Stomach (tissue), 9 donors: Measurements from ENCODE around the gene TECPR2. TPM values are rescaled to one million over a fixed set of nuclear protein-coding genes. Genes with fewer than 3 reads are reported as not detected.

Experiments used
- DNase-seq, 2 donors: peaks; one replicate each; pipeline versions ENCODE4 v3.0.0 to v3.0.0-alpha.2; 2013 to 2019
- H3K27ac ChIP-seq, 5 donors: fragments of 200-600 bp in 4 of 5; sonication (generic) in 4 of 5; one replicate each; pipeline ENCODE4 v1.5.1; 2013 to 2019; ENCODE audit warnings: mild to moderate bottlenecking in 1 of 5, moderate library complexity in 1 of 5
- H3K27me3 ChIP-seq, 3 donors: fragments of 200-600 bp; sonication (generic); one replicate each; pipeline ENCODE4 v1.5.1; 2017 to 2019; ENCODE audit warnings: mixed run types in 1 of 3
- H3K36me3 ChIP-seq, 4 donors: fragments of 200-600 bp; sonication (generic); 1 replicate in 3 of 4; 2 replicates in 1 of 4; pipeline ENCODE4 v1.5.1; 2016 to 2019
- H3K4me1 ChIP-seq, 4 donors: fragments of 200-600 bp; sonication (generic); one replicate each; pipeline ENCODE4 v1.5.1; 2016 to 2019
- H3K4me3 ChIP-seq, 4 donors: fragments of 200-600 bp; sonication (generic) in 3 of 4; one replicate each; pipeline ENCODE4 v1.5.1; 2016 to 2019; ENCODE audit warnings: mild to moderate bottlenecking in 1 of 4
- H3K9me3 ChIP-seq, 4 donors: fragments of 200-600 bp; sonication (generic); one replicate each; pipeline ENCODE4 v1.5.1; 2016 to 2019
- CTCF ChIP-seq, 7 experiments: fragments of 450-650 bp in 4 of 7; fragments of 200-600 bp in 3 of 7; sonication (generic) in 3 of 7; IDR thresholded peaks; one replicate each; pipeline ENCODE4 v1.5.1; 2016 to 2019; ENCODE audit warnings: antibody characterized with exemption in 7 of 7, control low read depth in 2 of 7, mild to moderate bottlenecking in 1 of 7
- EP300 ChIP-seq: sonication (generic); formaldehyde crosslinking; IDR thresholded peaks from one replicate; pipeline ENCODE4 v1.6.1; 2017; ENCODE audit warnings: antibody characterized with exemption
- POLR2A ChIP-seq, 4 donors: fragments of 450-650 bp; IDR thresholded peaks; one replicate each; pipeline ENCODE4 v1.6.1; 2016; ENCODE audit warnings: antibody characterized with exemption in 4 of 4, control low read depth in 2 of 4, mild to moderate bottlenecking in 1 of 4, moderate library complexity in 1 of 4
- POLR2AphosphoS5 ChIP-seq, 3 donors: sonication (generic); formaldehyde crosslinking; IDR thresholded peaks; one replicate each; pipeline ENCODE4 v1.6.1; 2016; ENCODE audit warnings: antibody characterized with exemption in 3 of 3
- WGBS, 5 donors: extraction: QIAGEN DNeasy Blood & Tissue Kit in 3 of 5; methylation state at CpG; one replicate each; pipeline versions ENCODE4 v1.1.5 to v1.1.7; 2013 to 2018; 5-methylcytosine and 5-hydroxymethylcytosine counted together
- intact Hi-C: fragments of 100-400 bp; cut with DNase I; formaldehyde crosslinking; loops from one replicate; pipeline ENCODE4 v1.15.1; 2023; ENCODE audit warnings: low total_unique reads
- polyA plus RNA-seq, 3 donors: library from polyadenylated mRNA; stranded (reverse); fragments of 200-250 nt; gene quantifications; one replicate each; pipeline ENCODE4 v1.2.3, GENCODE V29; 2013
- total RNA-seq, 5 donors: library from RNA; depleted of rRNA; stranded (reverse); fragments of >200 nt; gene quantifications; one replicate each; pipeline versions ENCODE4 v1.1.0 to v1.2.3, GENCODE V29; 2014 to 2016
- donor health status: healthy with polysubstance abuse.
- donor health status: Bipolar disorder and iron deficiency.
- donor health status: healthy.

Gene TECPR2
- total and polyA plus RNA-seq, 8 donors = 2.6 to 110 (median 11.1) TPM

- no peak for TF ChIP-seq POLR2AphosphoS5 (IDR thresholded peaks at IDR 0.05)
- no peak for TF ChIP-seq EP300
- TF ChIP-seq CTCF (IDR thresholded peaks at IDR 0.05) = no peak
- no peak for TF ChIP-seq POLR2A (IDR thresholded peaks at IDR 0.05)
- 86 to 92% (median 91%) methylated on average over 6 to 7 of the region's 7 CpGs for WGBS, 5 donors
- intact Hi-C loops = no loop called here
- no peak overlapping the region for H3K4me3 ChIP-seq
- H3K36me3 ChIP-seq = peaks cover 0 to 38% (median 31%) of the 10 kb centered on the region in 4 donors
- peaks cover 0 to 8% (median 0%) of the 10 kb centered on the region in 4 donors for H3K4me1 ChIP-seq
- H3K9me3 ChIP-seq = peaks cover 0 to 17% (median 6%) of the 10 kb centered on the region in 4 donors
- H3K27ac ChIP-seq = peak overlapping the region in 2 of 5 donors; percentile 64 to 70
- H3K27me3 ChIP-seq = no peaks in the 10 kb centered on the region
- no peak for DNase-seq
Observed at GRCh38 chr14:102407258-102407657, 44.5 kb downstream of the TECPR2 start.

- DNase-seq = peak in 1 of 2 donors; percentile 21
- H3K9me3 ChIP-seq = peaks cover 0 to 3% (median 0%) of the 10 kb centered on the region in 4 donors
- H3K27ac ChIP-seq = peak overlapping the region in 2 of 5 donors; percentile 64 to 70
- H3K4me3 ChIP-seq = no peak overlapping the region
- no peaks in the 10 kb centered on the region for H3K27me3 ChIP-seq
- peak in 1 of 3 donors; percentile 21 for TF ChIP-seq POLR2AphosphoS5 (IDR thresholded peaks at IDR 0.05)
- TF ChIP-seq EP300 = no peak
- peaks cover 0 to 8% (median 0%) of the 10 kb centered on the region in 4 donors for H3K4me1 ChIP-seq
- intact Hi-C loops = no loop called here
- H3K36me3 ChIP-seq = peaks cover 0 to 42% (median 35%) of the 10 kb centered on the region in 4 donors
Observed at GRCh38 chr14:102408724-102409123, 46.0 kb downstream of the TECPR2 start.

- no peak overlapping the region for H3K4me3 ChIP-seq
- no peaks in the 10 kb centered on the region for H3K27me3 ChIP-seq
- no peak for DNase-seq
- 87 to 94% (median 90%) methylated on average over 16 of the region's 16 CpGs for WGBS, 5 donors
- H3K27ac ChIP-seq = no peak overlapping the region
- intact Hi-C loops = no loop called here
- no peaks in the 10 kb centered on the region for H3K4me1 ChIP-seq
- H3K36me3 ChIP-seq = peaks cover 9 to 76% (median 37%) of the 10 kb centered on the region in 4 donors
- no peak for TF ChIP-seq CTCF (IDR thresholded peaks at IDR 0.05)
- TF ChIP-seq EP300 = no peak
- TF ChIP-seq POLR2AphosphoS5 (IDR thresholded peaks at IDR 0.05) = no peak
- TF ChIP-seq POLR2A (IDR thresholded peaks at IDR 0.05) = no peak
- H3K9me3 ChIP-seq = no peaks in the 10 kb centered on the region
Observed at GRCh38 chr14:102415671-102416070, 52.9 kb downstream of the TECPR2 start.

- DNase-seq = no peak
- no peaks in the 10 kb centered on the region for H3K4me1 ChIP-seq
- H3K4me3 ChIP-seq = no peak overlapping the region
- no peaks in the 10 kb centered on the region for H3K9me3 ChIP-seq
- H3K36me3 ChIP-seq = peaks cover 9 to 84% (median 42%) of the 10 kb centered on the region in 4 donors
- TF ChIP-seq EP300 = no peak
- TF ChIP-seq POLR2A (IDR thresholded peaks at IDR 0.05) = no peak
- no peak for TF ChIP-seq CTCF (IDR thresholded peaks at IDR 0.05)
- no peak for TF ChIP-seq POLR2AphosphoS5 (IDR thresholded peaks at IDR 0.05)
- no peaks in the 10 kb centered on the region for H3K27me3 ChIP-seq
- 89 to 90% (median 90%) methylated on average over 9 of the region's 9 CpGs for WGBS, 5 donors
- H3K27ac ChIP-seq = no peak overlapping the region
- intact Hi-C loops = no loop called here
Observed at GRCh38 chr14:102417001-102417431, 54.3 kb downstream of the TECPR2 start.

- TF ChIP-seq POLR2AphosphoS5 (IDR thresholded peaks at IDR 0.05) (no peak), POLR2A (IDR thresholded peaks at IDR 0.05) (no peak), EP300 (no peak)
- no peaks in the 10 kb centered on the region for H3K9me3 ChIP-seq
- no peak overlapping the region for H3K27ac ChIP-seq
- H3K27me3 ChIP-seq = no peaks in the 10 kb centered on the region
- intact Hi-C loops = no loop called here
- no peaks in the 10 kb centered on the region for H3K4me1 ChIP-seq
- DNase-seq = no peak
- H3K4me3 ChIP-seq = no peak overlapping the region
- 95 to 99% (median 98%) methylated on average over 12 of the region's 12 CpGs for WGBS, 5 donors
- peaks cover 9 to 82% (median 41%) of the 10 kb centered on the region in 4 donors for H3K36me3 ChIP-seq
Observed at GRCh38 chr14:102417646-102418045, 54.9 kb downstream of the TECPR2 start.
